MCF 10A (cell line): ENCODE results near the gene NAA10. TPM values are rescaled to one million over a fixed set of nuclear protein-coding genes. Genes with fewer than 3 reads are reported as not detected.

Experiments used
- BruUV-seq: library from RNA; stranded (reverse); fragments of 400-500 nt; replicated peaks from 2 replicates; lab custom pipeline; 2021; lab: Mats Ljungman, UMichigan
- CTCF ChIA-PET: fragments of 300-600 bp; sonication (Branson Sonifier 250); formaldehyde crosslinking; extraction: SDS; loops from one replicate; lab custom pipeline; 2021; ENCODE audit warnings: antibody characterized with exemption, inconsistent platforms; lab: Yijun Ruan, JAX
- POLR2A ChIA-PET: fragments of 300-600, 350-650 bp; sonication (Branson Sonifier 250); formaldehyde crosslinking; extraction: SDS; loops from one replicate; lab custom pipeline; 2020; ENCODE audit warnings: antibody characterized with exemption, inconsistent platforms; lab: Yijun Ruan, JAX
- DNase-seq: peaks from one replicate; pipeline ENCODE4 v3.0.0-alpha.2; 2018; ENCODE audit not compliant: unreplicated experiment
- H3K27ac Mint-ChIP-seq: one replicate; pipeline ENCODE4 v1.8.0; 2022; ENCODE audit warnings: mild to moderate bottlenecking, low read depth, mixed read lengths; ENCODE audit not compliant: unreplicated experiment
- H3K27me3 Mint-ChIP-seq: one replicate; pipeline ENCODE4 v1.8.0; 2022; ENCODE audit warnings: mixed read lengths; ENCODE audit not compliant: insufficient read depth, unreplicated experiment
- H3K36me3 Mint-ChIP-seq: one replicate; pipeline ENCODE4 v1.8.0; 2022; ENCODE audit warnings: mild to moderate bottlenecking, moderate library complexity, mixed read lengths; ENCODE audit not compliant: insufficient read depth, unreplicated experiment
- H3K4me1 Mint-ChIP-seq: one replicate; pipeline ENCODE4 v1.8.0; 2022; ENCODE audit warnings: mixed read lengths; ENCODE audit not compliant: insufficient read depth, unreplicated experiment
- H3K4me3 Mint-ChIP-seq: one replicate; pipeline ENCODE4 v1.8.0; 2022; ENCODE audit warnings: mild to moderate bottlenecking, moderate library complexity, mixed read lengths; ENCODE audit not compliant: unreplicated experiment
- H3K9me3 Mint-ChIP-seq: one replicate; pipeline ENCODE4 v1.8.0; 2022; ENCODE audit warnings: mixed read lengths; ENCODE audit not compliant: unreplicated experiment
- intact Hi-C: fragments of 100-400 bp; cut with micrococcal nuclease; formaldehyde crosslinking; loops from 2 replicates; pipeline ENCODE4 v1.14.1; 2022
- total RNA-seq: library from RNA; stranded (reverse); gene quantifications from 2 replicates; pipeline ENCODE4 v1.2.3, GENCODE V29; 2022
- TF ChIP-seq, protein P1 (sequence below): fragments of 200-600 bp; IDR thresholded peaks from one replicate; pipeline ENCODE4 v1.8.0; 2022; ENCODE audit warnings: antibody characterized with exemption, mild to moderate bottlenecking; ENCODE audit not compliant: unreplicated experiment

The NAA10 gene
- total RNA-seq, 1 experiment from 2014 or later, result 166 TPM

DNA sequence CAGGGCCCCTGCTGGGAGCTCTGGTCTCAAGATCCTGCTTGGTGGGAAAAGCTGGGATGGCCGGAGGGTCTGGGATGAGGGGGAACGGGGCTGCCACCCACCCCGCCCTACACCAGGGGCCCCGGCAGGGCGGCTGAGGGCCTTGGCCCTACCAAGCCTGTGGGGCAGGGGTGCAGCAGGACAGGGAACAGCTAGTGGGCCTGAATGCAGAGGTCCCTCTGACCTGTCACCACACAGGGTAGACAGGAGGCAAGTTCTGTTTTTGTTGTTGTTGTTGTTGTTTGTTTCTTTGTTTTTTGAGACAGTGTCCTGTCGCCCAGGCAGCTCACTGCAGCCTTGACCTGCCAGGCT is 9.9 kb upstream of the NAA10 start:
- Mint-ChIP-seq H3K27ac (no peak overlapping the region), H3K4me3 (no peak overlapping the region), H3K4me1 (no peaks in the 10 kb centered on the region), H3K36me3 (peaks cover 25% of the 10 kb centered on the region), H3K27me3 (peaks cover 11% of the 10 kb centered on the region), H3K9me3 (no peaks in the 10 kb centered on the region)
- ChIA-PET CTCF (interaction anchor here (0.6 to 4.5 kb wide), 7 partner anchors 19 to 589 kb away, joined by 3 to 38 read pairs (median 5); partner anchors contain the start of gene PLXNB3), POLR2A (interaction anchor here (0.6 kb wide), 1 partner anchor 23 kb away, joined by 3 read pairs; no protein-coding TSS in a partner anchor)
- TF ChIP-seq, protein P1, sequence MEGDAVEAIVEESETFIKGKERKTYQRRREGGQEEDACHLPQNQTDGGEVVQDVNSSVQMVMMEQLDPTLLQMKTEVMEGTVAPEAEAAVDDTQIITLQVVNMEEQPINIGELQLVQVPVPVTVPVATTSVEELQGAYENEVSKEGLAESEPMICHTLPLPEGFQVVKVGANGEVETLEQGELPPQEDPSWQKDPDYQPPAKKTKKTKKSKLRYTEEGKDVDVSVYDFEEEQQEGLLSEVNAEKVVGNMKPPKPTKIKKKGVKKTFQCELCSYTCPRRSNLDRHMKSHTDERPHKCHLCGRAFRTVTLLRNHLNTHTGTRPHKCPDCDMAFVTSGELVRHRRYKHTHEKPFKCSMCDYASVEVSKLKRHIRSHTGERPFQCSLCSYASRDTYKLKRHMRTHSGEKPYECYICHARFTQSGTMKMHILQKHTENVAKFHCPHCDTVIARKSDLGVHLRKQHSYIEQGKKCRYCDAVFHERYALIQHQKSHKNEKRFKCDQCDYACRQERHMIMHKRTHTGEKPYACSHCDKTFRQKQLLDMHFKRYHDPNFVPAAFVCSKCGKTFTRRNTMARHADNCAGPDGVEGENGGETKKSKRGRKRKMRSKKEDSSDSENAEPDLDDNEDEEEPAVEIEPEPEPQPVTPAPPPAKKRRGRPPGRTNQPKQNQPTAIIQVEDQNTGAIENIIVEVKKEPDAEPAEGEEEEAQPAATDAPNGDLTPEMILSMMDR, result no peak
- DNase-seq, result no peak
- no TSS peak for BruUV-seq
- intact Hi-C loops, result no loop called here

DNA sequence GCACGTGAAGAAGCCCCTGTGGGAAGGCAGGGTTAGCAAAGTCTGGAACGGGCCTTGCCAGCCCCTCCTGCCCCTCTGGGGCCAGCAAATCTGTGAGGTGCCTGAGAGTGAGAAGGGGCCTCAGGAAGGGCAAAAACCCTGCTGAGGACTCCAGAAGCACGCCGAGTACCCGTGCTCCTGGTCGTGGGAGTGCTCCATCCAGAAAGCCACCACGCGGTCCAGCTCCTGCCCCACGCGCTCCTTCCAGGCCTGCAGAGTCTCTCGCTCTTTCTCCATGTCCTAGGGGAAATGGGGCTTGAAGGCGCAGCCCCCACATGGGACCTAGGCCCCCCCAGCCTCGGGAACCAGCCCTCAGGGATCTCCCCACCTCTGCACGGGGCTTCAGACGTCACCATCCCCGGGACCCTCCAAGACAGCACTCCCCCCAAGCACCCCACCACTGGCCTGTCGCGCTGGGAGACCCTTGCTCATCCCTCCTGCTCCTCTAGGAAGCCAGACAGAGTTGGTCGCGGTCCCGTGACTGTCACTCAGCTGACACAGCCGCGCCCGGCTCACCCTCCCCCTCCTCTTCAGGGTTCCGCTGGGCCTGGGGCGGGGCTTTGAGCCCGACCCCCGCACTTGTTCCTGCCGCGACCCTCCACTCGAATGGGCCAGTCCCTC is 9.4 kb upstream of the NAA10 start, which contains the start of gene RENBP:
Gene RENBP, minus strand, starts transcription at position 504 of the 660 bp plus-strand sequence. Its CDS starts 33 bp downstream, at position 471.
- no TSS peak for BruUV-seq
- no peaks in the 10 kb centered on the region for H3K9me3 Mint-ChIP-seq
- H3K4me3 Mint-ChIP-seq, result no peak within 1 kb of the TSS

DNA sequence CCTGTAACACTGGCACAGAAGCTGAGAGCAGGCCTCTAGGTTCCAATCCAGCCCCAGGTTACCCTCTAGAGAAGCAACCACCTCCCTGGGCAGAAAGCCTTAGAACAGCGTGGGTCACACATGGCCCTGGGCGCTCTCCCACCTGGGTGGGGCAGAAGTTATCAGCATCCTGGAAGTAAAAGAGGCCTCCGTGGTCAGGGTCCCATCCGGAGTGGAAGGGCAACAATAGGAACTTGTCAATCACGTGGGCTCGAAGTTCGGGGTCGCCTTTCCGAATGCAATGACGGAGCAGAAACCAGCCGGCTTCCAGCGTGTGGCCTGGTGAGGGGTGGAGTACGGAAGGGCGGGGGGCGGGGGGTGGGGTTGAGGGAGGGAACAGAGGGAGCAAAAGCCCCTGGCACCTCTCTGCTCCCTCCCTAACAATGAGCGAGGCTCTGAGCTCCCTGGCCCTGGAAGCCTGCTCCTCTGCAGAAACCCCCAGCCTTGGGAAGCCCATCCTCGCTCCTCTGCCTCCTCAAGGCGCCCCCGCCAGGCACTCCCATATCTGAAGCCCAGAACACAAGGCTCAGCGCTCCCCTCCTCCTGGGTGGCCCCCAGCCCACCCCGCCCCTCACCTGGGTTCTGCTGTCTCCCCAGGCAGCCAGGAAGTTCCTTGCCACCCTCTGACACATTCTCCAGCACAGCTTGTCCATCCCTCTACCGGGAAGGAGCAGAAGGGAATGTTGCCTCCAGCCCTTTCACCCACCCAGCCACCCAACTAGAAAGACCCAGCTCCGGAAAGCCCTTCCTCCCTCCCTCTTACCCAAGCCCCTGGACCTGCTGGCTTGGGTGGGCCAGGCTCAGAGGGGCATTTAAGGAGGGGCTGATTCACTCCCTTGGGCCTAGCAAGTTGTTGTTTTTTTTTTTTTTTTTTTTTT is 6.8 kb upstream of the NAA10 start:
- Mint-ChIP-seq H3K9me3 (no peaks in the 10 kb centered on the region), H3K27ac (no peak overlapping the region), H3K4me1 (no peaks in the 10 kb centered on the region), H3K36me3 (no peaks in the 10 kb centered on the region), H3K27me3 (peaks cover 35% of the 10 kb centered on the region), H3K4me3 (no peak overlapping the region)
- no TSS peak for BruUV-seq
- POLR2A ChIA-PET, result no interaction called here
- intact Hi-C loops, result no loop called here
- TF ChIP-seq, protein P1, result no peak
- DNase-seq, result no peak
- CTCF ChIA-PET, result no interaction called here

More for the DNA sequence above, 9.4 kb upstream of the NAA10 start, which contains the start of gene RENBP:
- TF ChIP-seq, protein P1, result no peak
- CTCF ChIA-PET, result interaction anchor here (0.6 to 4.5 kb wide), 3 partner anchors 20 to 124 kb away, joined by 3 to 38 read pairs (median 4); no protein-coding TSS in a partner anchor
- Mint-ChIP-seq H3K36me3 (peaks cover 20% of the 10 kb centered on the region), H3K27ac (no peak within 1 kb of the TSS), H3K4me1 (no peaks in the 10 kb centered on the region), H3K27me3 (peaks cover 16% of the 10 kb centered on the region)
- no peak for DNase-seq
- intact Hi-C loops, result no loop called here
- POLR2A ChIA-PET, result no interaction called here

DNA sequence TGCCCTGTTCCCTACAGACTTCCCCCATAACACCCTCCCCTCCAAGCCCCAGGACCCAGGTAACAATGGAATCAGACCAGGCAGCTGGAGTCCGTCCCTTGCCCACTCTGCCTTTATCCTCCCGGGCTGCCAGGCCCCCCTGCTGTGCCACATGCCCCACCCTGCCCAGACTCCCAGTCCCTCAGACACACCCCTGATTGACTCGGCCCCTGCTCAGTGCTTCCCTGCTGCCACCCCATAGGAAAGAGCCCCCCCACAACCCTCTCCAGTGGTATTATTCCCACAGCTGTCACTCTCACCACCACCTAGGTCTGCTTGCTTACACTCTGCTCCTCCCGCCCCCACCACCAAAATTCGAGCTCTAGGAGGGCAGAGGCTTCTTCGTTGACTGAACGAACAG is 4.7 kb upstream of the NAA10 start:
- H3K4me3 Mint-ChIP-seq, result no peak overlapping the region
- H3K36me3 Mint-ChIP-seq, result no peaks in the 10 kb centered on the region
- no TSS peak for BruUV-seq
- intact Hi-C loops, result no loop called here
- H3K4me1 Mint-ChIP-seq, result no peaks in the 10 kb centered on the region
- ChIA-PET CTCF (interaction anchor here (0.6 to 1.8 kb wide), 4 partner anchors 13 to 176 kb away, joined by 3 to 11 read pairs (median 4); no protein-coding TSS in a partner anchor), POLR2A (no interaction called here)
- peaks cover 40% of the 10 kb centered on the region for H3K27me3 Mint-ChIP-seq
- no peak for DNase-seq
- H3K27ac Mint-ChIP-seq, result no peak overlapping the region
- TF ChIP-seq, protein P1, result no peak
- H3K9me3 Mint-ChIP-seq, result no peaks in the 10 kb centered on the region
